OCI-LY1 (cell line): ENCODE results near the gene RPS18.

Experiments used
- CTCF ChIP-seq: fragments of 200-600 bp; sonication (generic), shearing (Covaris generic); IDR thresholded peaks from 2 replicates; pipeline ENCODE4 v1.5.1; 2017; ENCODE audit warnings: mild to moderate bottlenecking, antibody characterized with exemption, low read length, moderate library complexity, mixed read lengths
- EZH2 ChIP-seq: fragments of 200-600 bp; sonication (generic), shearing (Covaris generic); IDR thresholded peaks from 2 replicates; pipeline ENCODE4 v1.8.0; 2017; ENCODE audit warnings: borderline replicate concordance, mixed run types, mild to moderate bottlenecking, antibody characterized with exemption, low read length, moderate library complexity, mixed read lengths

GRCh38 chr6:33252759-33253158 lies 19.1 kb upstream of the RPS18 start:
- no peak for TF ChIP-seq CTCF
- no peak for TF ChIP-seq EZH2
